ENCODE results near the gene UGCG. TPM values are rescaled to one million over a fixed set of nuclear protein-coding genes. Genes with fewer than 3 reads are reported as not detected.
A peak's percentile ranks its signal among the peaks of the same experiment; 100 is the strongest.

Gene UGCG
- total RNA-seq, 1 experiment from 2014 or later: 75.5 TPM

GRCh38 chr9:111937301-111937700 lies 40.7 kb downstream of the UGCG start:
- peak overlapping the region; percentile 87 for H3K27ac Mint-ChIP-seq (ENCODE audit: unreplicated experiment)
- no TSS peak for BruUV-seq (replicated peaks)
- intact Hi-C loops (cut with micrococcal nuclease; ENCODE audit: unreplicated experiment): no loop called here
- no peak for TF ChIP-seq CTCF (IDR thresholded peaks at IDR 0.05; ENCODE audit: unreplicated experiment)
- no peaks in the 10 kb centered on the region for H3K9me3 Mint-ChIP-seq (ENCODE audit: low read depth, unreplicated experiment)
- peaks cover 50% of the 10 kb centered on the region for H3K36me3 Mint-ChIP-seq (ENCODE audit: insufficient read depth, unreplicated experiment)
- no peak for DNase-seq
- H3K4me3 Mint-ChIP-seq (ENCODE audit: low read depth, unreplicated experiment): no peak overlapping the region
- CTCF ChIA-PET: no interaction called here
- no peaks in the 10 kb centered on the region for H3K27me3 Mint-ChIP-seq (ENCODE audit: unreplicated experiment)
- peaks cover 24% of the 10 kb centered on the region for H3K4me1 Mint-ChIP-seq (ENCODE audit: low read depth, unreplicated experiment)

GRCh38 chr9:111937781-111938426 lies 41.3 kb downstream of the UGCG start:
- no peaks in the 10 kb centered on the region for H3K27me3 Mint-ChIP-seq (ENCODE audit: unreplicated experiment)
- no peak overlapping the region for H3K4me3 Mint-ChIP-seq (ENCODE audit: low read depth, unreplicated experiment)
- peaks cover 51% of the 10 kb centered on the region for H3K36me3 Mint-ChIP-seq (ENCODE audit: insufficient read depth, unreplicated experiment)
- peak overlapping the region; percentile 87 for H3K27ac Mint-ChIP-seq (ENCODE audit: unreplicated experiment)
- peaks cover 29% of the 10 kb centered on the region for H3K4me1 Mint-ChIP-seq (ENCODE audit: low read depth, unreplicated experiment)
- DNase-seq: no peak
- BruUV-seq (replicated peaks): no TSS peak
- H3K9me3 Mint-ChIP-seq (ENCODE audit: low read depth, unreplicated experiment): no peaks in the 10 kb centered on the region
- intact Hi-C loops (cut with micrococcal nuclease; ENCODE audit: unreplicated experiment): no loop called here
- TF ChIP-seq CTCF (IDR thresholded peaks at IDR 0.05; ENCODE audit: unreplicated experiment): no peak
- CTCF ChIA-PET: interaction anchor here (0.6 to 0.7 kb wide), 3 partner anchors 96 to 132 kb away, joined by 3 read pairs; no protein-coding TSS in a partner anchor

- Mint-ChIP-seq H3K4me3 (ENCODE audit: low read depth, unreplicated experiment) (no peak overlapping the region), H3K4me1 (ENCODE audit: low read depth, unreplicated experiment) (peaks cover 34% of the 10 kb centered on the region), H3K36me3 (ENCODE audit: insufficient read depth, unreplicated experiment) (peaks cover 53% of the 10 kb centered on the region), H3K27me3 (ENCODE audit: unreplicated experiment) (no peaks in the 10 kb centered on the region), H3K27ac (ENCODE audit: unreplicated experiment) (peak overlapping the region; percentile 21), H3K9me3 (ENCODE audit: low read depth, unreplicated experiment) (no peaks in the 10 kb centered on the region)
- no TSS peak for BruUV-seq (replicated peaks)
- CTCF ChIA-PET: interaction anchor here (0.6 to 0.7 kb wide), 3 partner anchors 96 to 131 kb away, joined by 3 read pairs; no protein-coding TSS in a partner anchor
- no peak for DNase-seq
- intact Hi-C loops (cut with micrococcal nuclease; ENCODE audit: unreplicated experiment): no loop called here
- TF ChIP-seq CTCF (IDR thresholded peaks at IDR 0.05; ENCODE audit: unreplicated experiment): no peak
Observed at GRCh38 chr9:111938427-111938800, 41.8 kb downstream of the UGCG start.

- H3K27ac Mint-ChIP-seq (ENCODE audit: unreplicated experiment): peak overlapping the region; percentile 21
- H3K36me3 Mint-ChIP-seq (ENCODE audit: insufficient read depth, unreplicated experiment): peaks cover 46% of the 10 kb centered on the region
- CTCF ChIA-PET: interaction anchor here (0.5 kb wide), 1 partner anchor 17 kb away, joined by 4 read pairs; no protein-coding TSS in a partner anchor
- no peaks in the 10 kb centered on the region for H3K9me3 Mint-ChIP-seq (ENCODE audit: low read depth, unreplicated experiment)
- no peak overlapping the region for H3K4me3 Mint-ChIP-seq (ENCODE audit: low read depth, unreplicated experiment)
- peaks cover 41% of the 10 kb centered on the region for H3K4me1 Mint-ChIP-seq (ENCODE audit: low read depth, unreplicated experiment)
- no peaks in the 10 kb centered on the region for H3K27me3 Mint-ChIP-seq (ENCODE audit: unreplicated experiment)
- DNase-seq: no peak
- TF ChIP-seq CTCF (IDR thresholded peaks at IDR 0.05; ENCODE audit: unreplicated experiment): no peak
- intact Hi-C loops (cut with micrococcal nuclease; ENCODE audit: unreplicated experiment): no loop called here
- BruUV-seq (replicated peaks): no TSS peak
Observed at GRCh38 chr9:111939322-111939721, 42.7 kb downstream of the UGCG start.
